Measurements from ENCODE around the gene NAB2.

The NAB2 gene

DNA sequence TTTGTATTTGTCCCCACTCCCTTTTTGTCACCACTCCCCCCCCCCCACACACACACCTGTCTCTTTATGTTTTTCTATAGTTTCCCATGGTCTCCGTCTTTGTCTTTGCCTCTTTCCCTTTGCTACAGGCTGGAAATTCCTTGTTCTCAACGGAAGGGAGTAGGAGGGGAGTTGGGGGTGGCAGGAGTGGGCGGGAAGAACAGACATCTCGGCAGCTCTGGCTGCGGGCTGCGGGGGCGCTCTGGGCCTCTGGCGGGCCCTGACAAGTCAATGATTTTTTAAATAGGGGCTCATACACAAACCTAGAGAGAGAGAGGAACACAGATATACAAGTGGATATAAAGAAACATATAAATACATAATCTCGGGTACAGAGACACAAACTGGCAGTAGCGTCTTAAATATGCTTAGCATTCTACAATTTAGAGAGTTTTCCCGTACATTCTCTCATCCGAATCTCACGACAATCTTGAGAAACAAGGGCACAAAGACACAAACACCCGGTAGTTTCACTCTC lies 2.4 kb upstream of the NAB2 start:
- H3K4me1 Mint-ChIP-seq (ENCODE audit: low read depth), result peaks cover 42% of the 10 kb centered on the region
- H3K27ac Mint-ChIP-seq, result peak overlapping the region; percentile 92
- H3K36me3 Mint-ChIP-seq (ENCODE audit: low read depth), result peaks cover 6% of the 10 kb centered on the region
- no peaks in the 10 kb centered on the region for H3K9me3 Mint-ChIP-seq
- no peaks in the 10 kb centered on the region for H3K27me3 Mint-ChIP-seq (ENCODE audit: low read depth)
- H3K4me3 Mint-ChIP-seq, result peak overlapping the region; percentile 85

DNA sequence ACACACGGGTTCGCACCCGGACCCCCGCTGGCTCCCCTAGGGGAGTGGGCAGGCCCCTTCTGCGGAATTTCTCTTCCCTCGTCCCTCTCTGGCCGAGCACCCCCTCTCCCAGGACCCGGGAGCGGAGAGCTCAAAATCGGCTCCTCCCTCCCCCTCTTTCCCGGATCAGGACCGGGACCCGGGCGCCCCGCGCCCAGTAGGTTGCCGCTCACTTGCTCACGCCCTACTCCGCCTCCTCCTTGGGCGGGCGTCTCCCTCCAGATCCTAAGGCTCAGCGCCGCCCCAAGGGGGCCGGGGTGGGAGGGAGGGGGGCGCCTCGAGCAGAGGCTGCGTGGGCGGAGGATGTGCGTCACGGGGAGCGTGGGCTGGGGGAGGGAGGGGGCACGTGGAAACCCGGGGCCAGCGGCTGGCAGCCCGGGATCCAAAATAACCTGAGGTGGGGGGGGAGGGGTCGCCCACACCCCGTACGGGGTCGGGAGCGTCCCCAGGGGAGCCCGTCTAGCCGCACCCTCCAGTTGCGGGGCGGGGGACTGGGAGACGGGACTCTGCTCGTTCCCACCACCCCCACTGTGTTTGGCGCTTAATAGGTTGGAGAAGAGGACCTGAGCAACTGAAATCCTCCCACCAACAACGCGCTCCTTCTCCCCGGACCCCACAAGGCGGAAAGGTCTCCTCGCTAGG lies 1.8 kb upstream of the NAB2 start:
- Mint-ChIP-seq H3K27me3 (ENCODE audit: low read depth) (no peaks in the 10 kb centered on the region), H3K4me3 (peak overlapping the region; percentile 89), H3K36me3 (ENCODE audit: low read depth) (peaks cover 7% of the 10 kb centered on the region), H3K4me1 (ENCODE audit: low read depth) (peaks cover 44% of the 10 kb centered on the region), H3K27ac (peak overlapping the region; percentile 95), H3K9me3 (no peaks in the 10 kb centered on the region)

DNA sequence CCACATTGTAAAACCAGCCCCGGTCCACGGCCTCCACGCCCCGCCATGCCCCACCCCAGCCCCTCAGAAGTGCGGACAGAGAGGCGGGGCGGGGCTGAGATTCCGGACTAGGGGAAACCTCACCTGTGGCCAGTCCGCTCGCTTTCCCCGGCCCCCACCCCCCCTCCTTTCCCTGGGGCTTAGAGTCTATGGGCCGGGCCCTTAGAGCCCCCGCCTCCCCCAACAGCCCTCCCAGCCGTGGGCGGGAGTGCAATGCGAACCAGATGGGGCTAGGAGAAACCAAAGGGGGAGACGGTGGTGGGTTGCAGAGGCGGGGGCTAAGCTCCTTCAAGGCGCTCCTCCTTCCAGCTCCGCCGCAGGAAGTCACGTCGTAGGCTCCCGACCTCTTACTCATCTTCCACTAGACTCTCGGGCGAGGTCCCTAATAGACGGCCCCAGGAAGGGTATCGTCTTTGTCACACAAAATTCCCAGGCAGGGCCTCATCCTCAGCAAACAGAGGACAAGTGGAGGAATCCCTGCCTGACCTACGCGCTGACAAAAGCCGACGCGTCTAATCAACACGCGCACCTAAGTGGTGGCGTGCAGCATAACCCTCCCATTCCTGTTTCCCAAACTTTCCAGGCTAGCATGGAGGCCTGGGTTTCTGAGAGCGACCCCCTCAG lies 1.1 kb upstream of the NAB2 start:
- Mint-ChIP-seq H3K27ac (peak overlapping the region; percentile 95), H3K4me3 (peak overlapping the region; percentile 89), H3K4me1 (ENCODE audit: low read depth) (peaks cover 49% of the 10 kb centered on the region), H3K9me3 (no peaks in the 10 kb centered on the region), H3K36me3 (ENCODE audit: low read depth) (peaks cover 12% of the 10 kb centered on the region), H3K27me3 (ENCODE audit: low read depth) (no peaks in the 10 kb centered on the region)

GRCh38 chr12:57089271-57090245 lies 644 bp downstream of the NAB2 start:
- Mint-ChIP-seq H3K9me3 (no peaks in the 10 kb centered on the region), H3K27ac (peak overlapping the region; percentile 69), H3K36me3 (ENCODE audit: low read depth) (peaks cover 17% of the 10 kb centered on the region), H3K27me3 (ENCODE audit: low read depth) (no peaks in the 10 kb centered on the region), H3K4me3 (peak overlapping the region; percentile 95), H3K4me1 (ENCODE audit: low read depth) (peaks cover 51% of the 10 kb centered on the region)

GRCh38 chr12:57090490-57090889 lies 1.6 kb downstream of the NAB2 start:
- no peaks in the 10 kb centered on the region for H3K9me3 Mint-ChIP-seq
- H3K4me1 Mint-ChIP-seq (ENCODE audit: low read depth), result peaks cover 48% of the 10 kb centered on the region
- H3K27ac Mint-ChIP-seq, result peak overlapping the region; percentile 52
- peaks cover 20% of the 10 kb centered on the region for H3K36me3 Mint-ChIP-seq (ENCODE audit: low read depth)
- H3K27me3 Mint-ChIP-seq (ENCODE audit: low read depth), result no peaks in the 10 kb centered on the region
- H3K4me3 Mint-ChIP-seq, result peak overlapping the region; percentile 47

DNA sequence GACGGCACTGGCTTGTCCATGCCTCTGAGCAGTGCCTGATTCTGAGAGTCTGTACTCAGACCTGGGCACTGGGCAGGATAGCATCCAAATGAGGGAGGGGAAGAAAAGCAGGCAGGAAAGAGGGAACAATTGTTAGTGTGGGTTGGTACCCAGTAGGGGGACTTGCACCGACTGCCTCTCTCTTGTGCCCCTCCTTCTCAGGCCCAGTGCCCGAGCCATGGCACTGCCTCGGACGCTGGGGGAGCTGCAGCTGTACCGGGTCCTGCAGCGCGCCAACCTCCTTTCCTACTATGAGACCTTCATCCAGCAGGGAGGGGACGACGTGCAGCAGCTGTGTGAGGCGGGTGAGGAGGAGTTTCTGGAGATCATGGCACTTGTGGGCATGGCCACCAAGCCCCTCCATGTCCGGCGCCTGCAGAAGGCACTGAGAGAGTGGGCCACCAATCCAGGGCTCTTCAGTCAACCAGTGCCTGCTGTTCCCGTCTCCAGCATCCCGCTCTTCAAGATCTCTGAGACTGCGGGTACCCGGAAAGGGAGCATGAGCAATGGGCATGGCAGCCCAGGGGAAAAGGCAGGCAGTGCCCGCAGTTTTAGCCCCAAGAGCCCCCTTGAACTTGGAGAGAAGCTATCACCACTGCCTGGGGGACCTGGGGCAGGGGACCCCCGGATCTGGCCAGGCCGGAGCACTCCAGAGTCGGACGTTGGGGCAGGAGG lies 2.2 kb downstream of the NAB2 start:
- H3K27ac Mint-ChIP-seq, result peak overlapping the region; percentile 52
- H3K4me1 Mint-ChIP-seq (ENCODE audit: low read depth), result peaks cover 43% of the 10 kb centered on the region
- H3K4me3 Mint-ChIP-seq, result peak overlapping the region; percentile 47
- no peaks in the 10 kb centered on the region for H3K27me3 Mint-ChIP-seq (ENCODE audit: low read depth)
- H3K9me3 Mint-ChIP-seq, result no peaks in the 10 kb centered on the region
- peaks cover 20% of the 10 kb centered on the region for H3K36me3 Mint-ChIP-seq (ENCODE audit: low read depth)

GRCh38 chr12:57091638-57092528 lies 3.0 kb downstream of the NAB2 start:
- no peaks in the 10 kb centered on the region for H3K27me3 Mint-ChIP-seq (ENCODE audit: low read depth)
- H3K4me1 Mint-ChIP-seq (ENCODE audit: low read depth), result peaks cover 39% of the 10 kb centered on the region
- H3K4me3 Mint-ChIP-seq, result no peak overlapping the region
- H3K36me3 Mint-ChIP-seq (ENCODE audit: low read depth), result peaks cover 28% of the 10 kb centered on the region
- H3K27ac Mint-ChIP-seq, result no peak overlapping the region
- H3K9me3 Mint-ChIP-seq, result no peaks in the 10 kb centered on the region

- Mint-ChIP-seq H3K36me3 (ENCODE audit: low read depth) (peaks cover 32% of the 10 kb centered on the region), H3K27me3 (ENCODE audit: low read depth) (no peaks in the 10 kb centered on the region), H3K9me3 (no peaks in the 10 kb centered on the region), H3K4me1 (ENCODE audit: low read depth) (peaks cover 39% of the 10 kb centered on the region), H3K27ac (peak overlapping the region; percentile 43), H3K4me3 (no peak overlapping the region)
Observed at GRCh38 chr12:57092529-57092862, 3.6 kb downstream of the NAB2 start.

DNA sequence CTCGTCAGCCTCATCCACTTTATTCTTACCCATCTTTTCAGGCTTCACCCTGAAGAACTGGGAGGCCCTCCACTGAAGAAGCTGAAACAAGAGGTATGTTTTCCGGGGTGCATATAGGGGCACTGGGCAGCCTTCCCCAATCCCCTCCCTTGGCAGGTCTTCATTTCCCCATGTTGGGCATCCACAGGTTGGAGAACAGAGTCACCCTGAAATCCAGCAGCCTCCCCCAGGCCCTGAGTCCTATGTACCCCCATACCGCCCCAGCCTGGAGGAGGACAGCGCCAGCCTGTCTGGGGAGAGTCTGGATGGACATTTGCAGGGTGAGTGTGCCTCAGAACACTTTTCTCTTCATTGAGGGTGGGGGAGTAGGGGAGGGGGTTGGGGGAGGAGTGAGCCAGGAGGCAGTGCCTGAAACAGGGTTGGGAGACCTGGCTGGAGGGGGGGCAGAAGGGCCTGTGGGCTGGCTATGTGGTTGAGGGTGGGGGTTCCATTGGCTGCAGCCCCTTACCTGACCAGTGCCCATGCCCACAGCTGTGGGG lies 4.0 kb downstream of the NAB2 start:
- Mint-ChIP-seq H3K27ac (peak overlapping the region; percentile 43), H3K27me3 (ENCODE audit: low read depth) (no peaks in the 10 kb centered on the region), H3K4me1 (ENCODE audit: low read depth) (peaks cover 36% of the 10 kb centered on the region), H3K9me3 (no peaks in the 10 kb centered on the region), H3K4me3 (no peak overlapping the region), H3K36me3 (ENCODE audit: low read depth) (peaks cover 33% of the 10 kb centered on the region)

GRCh38 chr12:57093415-57094207 lies 4.7 kb downstream of the NAB2 start:
- no peaks in the 10 kb centered on the region for H3K9me3 Mint-ChIP-seq
- H3K4me3 Mint-ChIP-seq, result peak overlapping the region; percentile 54
- peaks cover 31% of the 10 kb centered on the region for H3K4me1 Mint-ChIP-seq (ENCODE audit: low read depth)

DNA sequence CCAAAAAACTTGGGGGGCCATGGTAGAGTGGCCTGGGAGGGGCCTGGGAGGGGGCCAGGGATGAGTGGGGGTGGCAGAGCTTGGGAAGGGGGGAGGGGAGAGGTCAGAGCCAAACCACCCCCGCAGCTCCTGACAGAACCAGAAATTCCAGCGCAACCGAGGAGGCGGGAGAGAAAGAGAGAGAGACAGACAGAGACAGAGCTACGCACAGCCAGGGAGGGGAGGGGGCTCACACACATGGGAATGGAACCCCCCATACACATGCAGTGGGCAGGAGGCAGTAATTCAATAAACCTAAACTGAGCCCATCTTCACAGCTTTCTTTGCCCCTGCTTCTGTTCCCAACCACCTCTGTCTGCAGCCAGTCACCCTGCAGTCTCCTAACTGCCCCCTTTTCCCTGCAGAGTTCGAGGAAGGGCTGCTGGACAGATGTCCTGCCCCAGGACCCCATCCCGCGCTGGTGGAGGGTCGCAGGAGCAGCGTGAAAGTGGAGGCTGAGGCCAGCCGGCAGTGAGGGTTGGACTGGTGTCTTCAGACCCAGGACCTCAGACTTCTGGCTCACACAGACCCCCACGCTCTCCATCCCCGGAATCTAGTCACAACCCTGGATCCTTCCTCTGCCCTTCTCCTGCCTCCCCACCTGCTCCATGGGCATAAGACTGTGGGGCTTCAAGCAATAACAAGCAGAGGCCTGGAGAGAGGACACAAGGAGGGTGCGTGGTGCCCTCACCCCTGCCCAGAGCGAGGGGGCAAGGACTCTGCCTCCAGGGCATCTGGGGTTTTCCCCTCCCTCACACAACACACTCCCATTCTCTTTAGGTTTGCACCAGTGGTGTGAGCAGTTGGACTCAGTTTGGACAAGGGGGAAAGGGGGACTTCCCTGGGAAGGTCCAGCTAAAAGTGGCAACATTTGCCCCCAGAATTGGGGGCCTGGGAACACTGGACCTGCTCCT lies 5.6 kb downstream of the NAB2 start:
- Mint-ChIP-seq H3K4me3 (no peak overlapping the region), H3K27ac (peak overlapping the region; percentile 41), H3K4me1 (ENCODE audit: low read depth) (peaks cover 35% of the 10 kb centered on the region), H3K27me3 (ENCODE audit: low read depth) (no peaks in the 10 kb centered on the region), H3K9me3 (no peaks in the 10 kb centered on the region), H3K36me3 (ENCODE audit: low read depth) (peaks cover 43% of the 10 kb centered on the region)

More at GRCh38 chr12:57093415-57094207, 4.7 kb downstream of the NAB2 start:
- Mint-ChIP-seq H3K27me3 (ENCODE audit: low read depth) (no peaks in the 10 kb centered on the region), H3K36me3 (ENCODE audit: low read depth) (peaks cover 36% of the 10 kb centered on the region), H3K27ac (peak overlapping the region; percentile 81)

- Mint-ChIP-seq H3K36me3 (ENCODE audit: low read depth) (peaks cover 45% of the 10 kb centered on the region), H3K4me1 (ENCODE audit: low read depth) (peaks cover 31% of the 10 kb centered on the region), H3K9me3 (no peaks in the 10 kb centered on the region), H3K4me3 (no peak overlapping the region), H3K27me3 (ENCODE audit: low read depth) (no peaks in the 10 kb centered on the region), H3K27ac (no peak overlapping the region)
Observed at GRCh38 chr12:57095440-57095839, 6.5 kb downstream of the NAB2 start.
